Measurements from ENCODE around the gene PACRG. TPM values are rescaled to one million over a fixed set of nuclear protein-coding genes. Genes with fewer than 3 reads are reported as not detected.

PACRG gene
- total and polyA plus RNA-seq, 2 experiments from 2014 or later = not detected

DNA sequence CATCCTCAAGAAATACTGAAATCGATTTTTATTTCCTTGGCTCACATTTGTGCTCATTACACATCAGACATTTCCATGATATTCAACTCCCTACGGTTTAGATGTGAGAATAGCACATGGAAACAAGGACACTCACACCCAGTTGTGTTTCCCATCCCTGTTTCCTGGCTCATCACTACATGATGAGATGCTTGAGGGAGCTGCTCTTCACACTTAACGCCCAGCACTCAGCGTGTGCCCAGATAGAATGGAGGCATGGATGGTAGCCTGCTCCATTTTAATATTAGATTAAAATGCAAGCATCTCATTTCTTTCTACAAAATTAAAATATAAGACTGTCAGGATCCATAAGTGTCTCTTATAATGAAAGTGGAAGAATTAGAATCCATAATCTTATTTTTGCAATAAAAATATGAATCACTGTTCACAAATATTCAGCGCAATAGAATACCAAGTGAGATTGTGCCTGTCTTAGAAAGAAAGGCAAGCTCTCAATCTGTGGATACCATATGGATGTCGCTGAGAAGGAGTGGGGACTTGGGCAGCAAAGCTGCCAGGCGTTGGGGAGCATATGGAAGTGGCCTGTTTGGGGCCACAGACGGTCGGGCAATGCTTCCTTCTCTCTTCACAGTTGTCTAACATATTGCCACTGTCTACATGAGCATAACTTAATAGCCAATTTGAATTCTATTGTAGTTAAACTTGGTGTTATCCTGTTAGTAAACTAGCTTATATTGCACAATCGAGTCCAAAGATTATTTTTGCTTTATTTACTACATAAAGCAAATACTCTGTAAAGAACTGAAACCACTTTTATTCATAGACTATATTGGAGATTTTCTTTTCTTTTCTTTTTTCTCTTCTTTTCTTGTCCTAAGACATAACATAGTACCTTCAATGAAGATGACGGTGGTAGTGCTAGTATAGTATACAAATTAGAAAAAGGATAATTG, 479.9 kb downstream of the PACRG start:
- Histone ChIP-seq H3K9me2 (ENCODE audit: insufficient read depth) (no peaks in the 10 kb centered on the region), H3K27ac (no peak overlapping the region), H3K4me1 (ENCODE audit: insufficient read depth) (no peaks in the 10 kb centered on the region), H3K36me3 (ENCODE audit: low read depth) (no peaks in the 10 kb centered on the region), H4K20me1 (ENCODE audit: insufficient read depth) (no peaks in the 10 kb centered on the region), H3K9me3 (ENCODE audit: low read depth) (no peaks in the 10 kb centered on the region), H3K9ac (no peak overlapping the region), H3K79me2 (ENCODE audit: insufficient read depth) (no peaks in the 10 kb centered on the region), H2AFZ (no peak overlapping the region), H3F3A (ENCODE audit: insufficient read depth) (no peaks in the 10 kb centered on the region), H3K4me3 (no peak overlapping the region), H3K27me3 (replicated peaks; ENCODE audit: insufficient read depth) (no peaks in the 10 kb centered on the region), H3K4me2 (ENCODE audit: unreplicated experiment) (no peak overlapping the region)
- in situ Hi-C loops (cut with MboI) = no loop called here
- DNase-seq = no peak
- no peak for TF ChIP-seq EZH2 (IDR thresholded peaks at IDR 0.05; ENCODE audit: insufficient read depth, poor library complexity, severe bottlenecking)
- TF ChIP-seq EZH2phosphoT487 (IDR thresholded peaks at IDR 0.05; ENCODE audit: insufficient read depth, low read depth) = no peak
- WGBS, 2 experiments (ENCODE audit: low coverage in 1 of 2, low lambda C conversion rate in 2 of 2, missing lambda C conversion rate in 2 of 2) = 42 to 43% methylated on average over 11 of the region's 11 CpGs

DNA sequence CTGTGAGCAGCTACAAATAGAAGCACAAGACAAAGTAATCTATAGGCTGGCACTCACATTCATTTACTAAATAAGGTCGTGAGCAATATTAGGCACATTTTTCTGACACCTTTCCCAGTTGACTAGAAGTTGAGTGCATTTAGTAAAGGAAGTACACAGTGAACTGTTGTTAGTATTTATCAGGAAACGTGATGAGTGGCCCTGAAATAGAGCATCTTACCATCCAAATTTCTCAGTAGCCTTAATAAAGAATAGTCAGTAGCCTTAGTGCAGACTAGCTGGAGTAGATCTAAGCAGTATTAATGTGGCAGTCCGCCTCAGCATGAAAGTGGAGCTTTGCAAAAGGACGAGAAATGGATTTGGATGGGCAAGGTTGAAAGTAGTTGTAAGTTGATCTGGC, 481.2 kb downstream of the PACRG start:
- Histone ChIP-seq H3K36me3 (ENCODE audit: low read depth) (no peaks in the 10 kb centered on the region), H2AFZ (no peak overlapping the region), H3K9me3 (ENCODE audit: low read depth) (no peaks in the 10 kb centered on the region), H3K4me1 (ENCODE audit: insufficient read depth) (no peaks in the 10 kb centered on the region), H3K9me2 (ENCODE audit: insufficient read depth) (no peaks in the 10 kb centered on the region), H3K27ac (no peak overlapping the region), H3F3A (ENCODE audit: insufficient read depth) (no peaks in the 10 kb centered on the region), H3K27me3 (replicated peaks; ENCODE audit: insufficient read depth) (no peaks in the 10 kb centered on the region), H3K4me3 (no peak overlapping the region), H3K9ac (no peak overlapping the region), H3K79me2 (ENCODE audit: insufficient read depth) (no peaks in the 10 kb centered on the region), H4K20me1 (ENCODE audit: insufficient read depth) (no peaks in the 10 kb centered on the region), H3K4me2 (ENCODE audit: unreplicated experiment) (no peak overlapping the region)
- WGBS, 2 experiments (ENCODE audit: low coverage in 1 of 2, low lambda C conversion rate in 2 of 2, missing lambda C conversion rate in 2 of 2) = 9 to 15% methylated on average over 4 of the region's 4 CpGs
- DNase-seq = no peak
- no peak for TF ChIP-seq EZH2 (IDR thresholded peaks at IDR 0.05; ENCODE audit: insufficient read depth, poor library complexity, severe bottlenecking)
- TF ChIP-seq EZH2phosphoT487 (IDR thresholded peaks at IDR 0.05; ENCODE audit: insufficient read depth, low read depth) = no peak
- in situ Hi-C loops (cut with MboI) = no loop called here

DNA sequence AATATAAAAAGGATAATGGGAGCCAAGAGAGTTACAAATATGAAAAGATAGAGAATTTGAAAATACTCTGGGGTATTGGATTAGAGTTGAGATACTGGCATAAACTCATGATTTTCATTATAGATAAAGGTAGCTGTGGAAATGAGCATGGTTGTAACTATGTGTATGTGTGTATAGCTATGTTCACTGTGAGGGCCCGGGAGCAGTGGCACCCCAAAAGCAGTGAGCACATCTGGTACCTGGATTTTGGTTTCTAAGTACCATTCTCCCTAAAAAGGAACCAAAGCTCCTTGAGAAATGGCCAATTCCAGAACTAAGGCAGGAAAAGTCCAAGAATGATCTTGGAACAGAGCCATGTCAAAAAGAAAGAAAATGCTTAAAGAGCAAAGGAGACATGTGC, 484.3 kb downstream of the PACRG start:
- Histone ChIP-seq H3K9me2 (ENCODE audit: insufficient read depth) (no peaks in the 10 kb centered on the region), H4K20me1 (ENCODE audit: insufficient read depth) (no peaks in the 10 kb centered on the region), H3K9ac (no peak overlapping the region), H3K9me3 (ENCODE audit: low read depth) (no peaks in the 10 kb centered on the region), H3F3A (ENCODE audit: insufficient read depth) (no peaks in the 10 kb centered on the region), H3K4me2 (ENCODE audit: unreplicated experiment) (no peak overlapping the region), H3K79me2 (ENCODE audit: insufficient read depth) (no peaks in the 10 kb centered on the region), H3K27me3 (replicated peaks; ENCODE audit: insufficient read depth) (no peaks in the 10 kb centered on the region), H2AFZ (no peak overlapping the region), H3K4me1 (ENCODE audit: insufficient read depth) (no peaks in the 10 kb centered on the region), H3K4me3 (no peak overlapping the region), H3K36me3 (ENCODE audit: low read depth) (no peaks in the 10 kb centered on the region), H3K27ac (no peak overlapping the region)
- TF ChIP-seq EZH2phosphoT487 (IDR thresholded peaks at IDR 0.05; ENCODE audit: insufficient read depth, low read depth) (no peak), EZH2 (IDR thresholded peaks at IDR 0.05; ENCODE audit: insufficient read depth, poor library complexity, severe bottlenecking) (no peak)
- WGBS, 2 experiments (ENCODE audit: low coverage in 1 of 2, low lambda C conversion rate in 2 of 2, missing lambda C conversion rate in 2 of 2) = 12 to 16% methylated on average over 1 of the region's 1 CpG
- DNase-seq = no peak
- in situ Hi-C loops (cut with MboI) = no loop called here

- H3F3A ChIP-seq (ENCODE audit: insufficient read depth) = no peaks in the 10 kb centered on the region
- no peak overlapping the region for H3K4me2 ChIP-seq (ENCODE audit: unreplicated experiment)
- H3K9me2 ChIP-seq (ENCODE audit: insufficient read depth) = no peaks in the 10 kb centered on the region
- no peak for DNase-seq
- no peaks in the 10 kb centered on the region for H3K79me2 ChIP-seq (ENCODE audit: insufficient read depth)
- TF ChIP-seq EZH2 (IDR thresholded peaks at IDR 0.05; ENCODE audit: insufficient read depth, poor library complexity, severe bottlenecking) = no peak
- no peak for TF ChIP-seq EZH2phosphoT487 (IDR thresholded peaks at IDR 0.05; ENCODE audit: insufficient read depth, low read depth)
- H3K27ac ChIP-seq = no peak overlapping the region
- no peaks in the 10 kb centered on the region for H4K20me1 ChIP-seq (ENCODE audit: insufficient read depth)
- H3K36me3 ChIP-seq (ENCODE audit: low read depth) = no peaks in the 10 kb centered on the region
- H3K4me1 ChIP-seq (ENCODE audit: insufficient read depth) = no peaks in the 10 kb centered on the region
- H3K9me3 ChIP-seq (ENCODE audit: low read depth) = no peaks in the 10 kb centered on the region
- no peaks in the 10 kb centered on the region for H3K27me3 ChIP-seq (replicated peaks; ENCODE audit: insufficient read depth)
- no peak overlapping the region for H3K9ac ChIP-seq
- in situ Hi-C loops (cut with MboI) = no loop called here
- H2AFZ ChIP-seq = no peak overlapping the region
- no peak overlapping the region for H3K4me3 ChIP-seq
- 4 to 11% methylated on average over 1 of the region's 1 CpG for WGBS, 2 experiments (ENCODE audit: low coverage in 1 of 2, low lambda C conversion rate in 2 of 2, missing lambda C conversion rate in 2 of 2)
Observed at GRCh38 chr6:163214259-163214658, 486.5 kb downstream of the PACRG start.
